ENCODE measurements around the gene CHCHD10. TPM values are rescaled to one million over a fixed set of nuclear protein-coding genes. Genes with fewer than 3 reads are reported as not detected.

The CHCHD10 gene
- polyA plus RNA-seq, 2 of the 4 experiments (the other 2 are of a cell fraction): 33.0 to 85.4 TPM

DNA sequence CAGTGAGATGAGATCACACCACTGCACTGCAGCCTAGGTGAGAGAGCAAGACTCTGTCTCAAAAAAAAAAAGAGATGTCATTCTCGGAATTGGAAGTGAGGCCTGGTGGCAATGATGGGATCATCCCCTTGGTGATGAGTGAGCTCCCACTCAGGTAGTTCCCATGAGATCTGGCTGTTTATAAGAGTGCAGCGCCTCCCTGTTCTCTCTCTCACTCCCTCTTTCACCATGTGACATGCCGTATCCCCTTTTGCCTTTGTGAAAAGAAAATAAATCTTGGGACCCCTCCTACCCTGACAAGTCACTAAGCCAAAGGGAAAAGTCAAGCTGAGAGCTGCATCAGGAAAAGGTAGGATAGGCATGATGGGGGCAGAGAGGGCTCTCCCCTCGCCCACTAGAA, 45.6 kb downstream of the CHCHD10 start (continued):
- no peak for TF ChIP-seq REST (IDR thresholded peaks at IDR 0.05)
- no peak for TF ChIP-seq HEYL (CRISPR knock-in tag; IDR thresholded peaks at IDR 0.05)

GRCh38 chr22:23720855-23721254, 46.9 kb downstream of the CHCHD10 start:
- H3K4me3 ChIP-seq: no peak overlapping the region
- 89% methylated on average over 6 of the region's 6 CpGs for WGBS (ENCODE audit: missing lambda C conversion rate)
- DNase-seq (ENCODE audit: low read depth in 1 of 2, low spot score in 1 of 2) (no peak), FAIRE-seq (no peak), ATAC-seq (no peak)
- ChIA-PET CTCF (no interaction called here), POLR2A (no interaction called here)
- no peak overlapping the region for H3K4me2 ChIP-seq
- TF ChIP-seq, protein P1, sequence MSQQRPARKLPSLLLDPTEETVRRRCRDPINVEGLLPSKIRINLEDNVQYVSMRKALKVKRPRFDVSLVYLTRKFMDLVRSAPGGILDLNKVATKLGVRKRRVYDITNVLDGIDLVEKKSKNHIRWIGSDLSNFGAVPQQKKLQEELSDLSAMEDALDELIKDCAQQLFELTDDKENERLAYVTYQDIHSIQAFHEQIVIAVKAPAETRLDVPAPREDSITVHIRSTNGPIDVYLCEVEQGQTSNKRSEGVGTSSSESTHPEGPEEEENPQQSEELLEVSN (IDR thresholded peaks at IDR 0.05; ENCODE audit: borderline replicate concordance, low read depth): no peak
- TF ChIP-seq EP300 (IDR thresholded peaks at IDR 0.05) (no peak), HDAC2 (IDR thresholded peaks at IDR 0.05) (no peak), ZFP36 (IDR thresholded peaks at IDR 0.05; ENCODE audit: borderline replicate concordance, partially characterized antibody) (no peak), ESRRA (IDR thresholded peaks at IDR 0.05; ENCODE audit: borderline replicate concordance, low read length) (no peak), RNF2 (IDR thresholded peaks at IDR 0.05; ENCODE audit: borderline replicate concordance, low read depth) (no peak), POLR2A (IDR thresholded peaks at IDR 0.05; ENCODE audit: low read length) (no peak), KDM1A (IDR thresholded peaks at IDR 0.05; ENCODE audit: low read depth) (no peak), ZC3H11A (IDR thresholded peaks at IDR 0.05) (no peak), MAZ (IDR thresholded peaks at IDR 0.05; ENCODE audit: borderline replicate concordance, low read depth, low read length) (no peak), PHF8 (IDR thresholded peaks at IDR 0.05; ENCODE audit: borderline replicate concordance, low read depth) (no peak), RAD21 (conservative IDR thresholded peaks at IDR 0.05 in 1 of 2, IDR thresholded peaks at IDR 0.05 in 1 of 2) (no peak), NFE2L2 (conservative IDR thresholded peaks at IDR 0.05; ENCODE audit: low read length) (no peak), BHLHE40 (IDR thresholded peaks at IDR 0.05; ENCODE audit: low read depth, low read length) (no peak), SMC3 (IDR thresholded peaks at IDR 0.05) (no peak)
- TF ChIP-seq, protein P2, sequence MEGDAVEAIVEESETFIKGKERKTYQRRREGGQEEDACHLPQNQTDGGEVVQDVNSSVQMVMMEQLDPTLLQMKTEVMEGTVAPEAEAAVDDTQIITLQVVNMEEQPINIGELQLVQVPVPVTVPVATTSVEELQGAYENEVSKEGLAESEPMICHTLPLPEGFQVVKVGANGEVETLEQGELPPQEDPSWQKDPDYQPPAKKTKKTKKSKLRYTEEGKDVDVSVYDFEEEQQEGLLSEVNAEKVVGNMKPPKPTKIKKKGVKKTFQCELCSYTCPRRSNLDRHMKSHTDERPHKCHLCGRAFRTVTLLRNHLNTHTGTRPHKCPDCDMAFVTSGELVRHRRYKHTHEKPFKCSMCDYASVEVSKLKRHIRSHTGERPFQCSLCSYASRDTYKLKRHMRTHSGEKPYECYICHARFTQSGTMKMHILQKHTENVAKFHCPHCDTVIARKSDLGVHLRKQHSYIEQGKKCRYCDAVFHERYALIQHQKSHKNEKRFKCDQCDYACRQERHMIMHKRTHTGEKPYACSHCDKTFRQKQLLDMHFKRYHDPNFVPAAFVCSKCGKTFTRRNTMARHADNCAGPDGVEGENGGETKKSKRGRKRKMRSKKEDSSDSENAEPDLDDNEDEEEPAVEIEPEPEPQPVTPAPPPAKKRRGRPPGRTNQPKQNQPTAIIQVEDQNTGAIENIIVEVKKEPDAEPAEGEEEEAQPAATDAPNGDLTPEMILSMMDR (IDR thresholded peaks at IDR 0.05): no peak
- TF ChIP-seq, protein P3, sequence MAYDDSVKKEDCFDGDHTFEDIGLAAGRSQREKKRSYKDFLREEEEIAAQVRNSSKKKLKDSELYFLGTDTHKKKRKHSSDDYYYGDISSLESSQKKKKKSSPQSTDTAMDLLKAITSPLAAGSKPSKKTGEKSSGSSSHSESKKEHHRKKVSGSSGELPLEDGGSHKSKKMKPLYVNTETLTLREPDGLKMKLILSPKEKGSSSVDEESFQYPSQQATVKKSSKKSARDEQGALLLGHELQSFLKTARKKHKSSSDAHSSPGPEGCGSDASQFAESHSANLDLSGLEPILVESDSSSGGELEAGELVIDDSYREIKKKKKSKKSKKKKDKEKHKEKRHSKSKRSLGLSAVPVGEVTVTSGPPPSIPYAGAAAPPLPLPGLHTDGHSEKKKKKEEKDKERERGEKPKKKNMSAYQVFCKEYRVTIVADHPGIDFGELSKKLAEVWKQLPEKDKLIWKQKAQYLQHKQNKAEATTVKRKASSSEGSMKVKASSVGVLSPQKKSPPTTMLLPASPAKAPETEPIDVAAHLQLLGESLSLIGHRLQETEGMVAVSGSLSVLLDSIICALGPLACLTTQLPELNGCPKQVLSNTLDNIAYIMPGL (CRISPR knock-in tag; IDR thresholded peaks at IDR 0.05; ENCODE audit: borderline replicate concordance): no peak
- no peaks in the 10 kb centered on the region for H3K9me3 ChIP-seq
- no peak overlapping the region for H3K27ac ChIP-seq
- H3K4me1 ChIP-seq: no peaks in the 10 kb centered on the region; the same call in 2 of the 3 replicates
